ENCODE results near the gene SUSD2.

GRCh38 chr22:24149198-24149590, 32.1 kb upstream of the SUSD2 start:
- TF ChIP-seq POLR2A (IDR thresholded peaks at IDR 0.05) (no peak), CTCF (IDR thresholded peaks at IDR 0.05) (no peak)
